A673 (cell line): ENCODE data around the gene SLC25A13. TPM values are rescaled to one million over a fixed set of nuclear protein-coding genes. Genes with fewer than 3 reads are reported as not detected.

Experiments used
- BruUV-seq: library from RNA; stranded (reverse); fragments of 400-500 nt; replicated peaks from 2 replicates; lab custom pipeline; 2021; lab: Mats Ljungman, UMichigan
- CTCF ChIA-PET: fragments of 300-600 bp; sonication (Branson Sonifier 250); formaldehyde crosslinking; loops from one replicate; lab custom pipeline; 2022; ENCODE audit warnings: antibody characterized with exemption; lab: Charles Lee
- POLR2A ChIA-PET: fragments of 300-600 bp; sonication (Branson Sonifier 250); formaldehyde crosslinking; loops from one replicate; lab custom pipeline; 2022; ENCODE audit warnings: antibody characterized with exemption; ENCODE audit not compliant: low non-redundant PET; lab: Charles Lee
- DNase-seq: peaks from one replicate; pipeline ENCODE4 v3.0.0-alpha.2; 2015; ENCODE audit warnings: low spot score
- H3K27ac ChIP-seq: fragments of 200-600 bp; sonication (generic); 2 replicates; pipeline ENCODE4 v1.5.1; 2016; ENCODE audit warnings: mixed run types, low read depth, mild to moderate bottlenecking, mixed read lengths, antibody characterized with exemption, low read length; ENCODE audit not compliant: poor library complexity, severe bottlenecking
- H3K27me3 ChIP-seq: fragments of 200-600 bp; sonication (generic); replicated peaks from 2 replicates; pipeline ENCODE4 v1.6.1; 2017; ENCODE audit warnings: mixed run types, low read depth, mild to moderate bottlenecking, mixed read lengths, antibody characterized with exemption, low read length; ENCODE audit not compliant: insufficient read depth, poor library complexity
- H3K36me3 ChIP-seq: fragments of 200-600 bp; sonication (generic); 2 replicates; pipeline ENCODE4 v1.6.1; 2016; ENCODE audit warnings: mixed run types, mild to moderate bottlenecking, mixed read lengths, antibody characterized with exemption, low read length; ENCODE audit not compliant: insufficient read depth, poor library complexity, severe bottlenecking
- H3K4me1 ChIP-seq: fragments of 200-600 bp; sonication (generic); 2 replicates; pipeline ENCODE4 v1.6.1; 2017; ENCODE audit warnings: mixed run types, mild to moderate bottlenecking, mixed read lengths, antibody characterized with exemption, low read length; ENCODE audit not compliant: insufficient read depth, poor library complexity, severe bottlenecking
- H3K4me3 ChIP-seq: fragments of 200-600 bp; sonication (generic); 2 replicates; pipeline ENCODE4 v1.5.1; 2016; ENCODE audit warnings: low read depth, mixed run types, mild to moderate bottlenecking, mixed read lengths, low read length; ENCODE audit not compliant: poor library complexity, severe bottlenecking
- H3K9me3 ChIP-seq: fragments of 200-600 bp; sonication (generic); 2 replicates; pipeline ENCODE4 v1.6.1; 2016; ENCODE audit warnings: mixed run types, low read depth, mild to moderate bottlenecking, mixed read lengths, antibody characterized with exemption, low read length; ENCODE audit not compliant: poor library complexity, severe bottlenecking
- EZH2 ChIP-seq: fragments of 200-600 bp; sonication (generic); IDR thresholded peaks from 2 replicates; pipeline ENCODE4 v1.6.1; 2017; ENCODE audit warnings: borderline replicate concordance, low read depth, mild to moderate bottlenecking, mixed read lengths, antibody characterized with exemption, low read length; ENCODE audit not compliant: poor library complexity, severe bottlenecking
- intact Hi-C: fragments of 100-400 bp; cut with micrococcal nuclease; formaldehyde crosslinking; loops from one replicate; pipeline ENCODE4 v1.10.0; 2022; ENCODE audit not compliant: unreplicated experiment
- total RNA-seq: library from RNA; stranded (reverse); gene quantifications from 2 replicates; pipeline ENCODE4 v1.2.3, GENCODE V29; 2021
- TF ChIP-seq, protein P1 (sequence below): fragments of 300-800, 200-600 bp; sonication (generic); conservative IDR thresholded peaks from 2 replicates; pipeline ENCODE4 v1.5.1; 2017; ENCODE audit warnings: low read depth, mild to moderate bottlenecking, antibody characterized with exemption, low read length, moderate library complexity, mixed read lengths

Gene SLC25A13
- total RNA-seq, 1 experiment from 2014 or later = 22.7 TPM

DNA sequence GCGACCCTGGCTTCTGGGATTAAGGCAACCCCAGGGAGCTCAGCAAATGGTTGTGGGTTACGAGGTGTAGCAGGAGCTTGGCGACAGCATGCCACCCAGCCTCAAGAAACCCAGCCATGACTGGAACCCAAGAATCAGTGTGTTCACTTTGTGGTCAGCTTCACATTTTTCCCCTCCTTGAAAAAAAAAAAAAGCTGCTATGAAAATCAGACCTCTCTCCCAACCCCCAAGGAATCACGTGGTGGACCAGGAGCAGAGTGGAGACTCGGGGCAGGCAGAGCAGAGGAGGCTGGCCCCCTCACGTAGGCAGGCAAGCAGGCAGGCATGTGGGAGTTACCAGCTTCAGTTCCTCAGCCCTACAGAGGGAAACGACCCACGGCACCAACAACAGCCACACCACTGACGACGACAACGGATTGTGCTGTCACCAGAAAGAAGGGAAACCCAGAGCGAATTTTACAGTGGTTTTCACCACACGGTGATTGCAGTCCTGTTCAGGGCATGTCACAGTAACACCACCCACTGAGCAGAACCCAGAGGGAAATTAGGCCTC is 203.4 kb downstream of the SLC25A13 start:
- Histone ChIP-seq H3K36me3 (no peaks in the 10 kb centered on the region), H3K4me1 (no peaks in the 10 kb centered on the region), H3K9me3 (no peaks in the 10 kb centered on the region), H3K27ac (no peak overlapping the region), H3K27me3 (no peaks in the 10 kb centered on the region), H3K4me3 (no peak overlapping the region)
- BruUV-seq = no TSS peak
- intact Hi-C loops = no loop called here
- DNase-seq = no peak
- no peak for TF ChIP-seq EZH2
- TF ChIP-seq, protein P1, sequence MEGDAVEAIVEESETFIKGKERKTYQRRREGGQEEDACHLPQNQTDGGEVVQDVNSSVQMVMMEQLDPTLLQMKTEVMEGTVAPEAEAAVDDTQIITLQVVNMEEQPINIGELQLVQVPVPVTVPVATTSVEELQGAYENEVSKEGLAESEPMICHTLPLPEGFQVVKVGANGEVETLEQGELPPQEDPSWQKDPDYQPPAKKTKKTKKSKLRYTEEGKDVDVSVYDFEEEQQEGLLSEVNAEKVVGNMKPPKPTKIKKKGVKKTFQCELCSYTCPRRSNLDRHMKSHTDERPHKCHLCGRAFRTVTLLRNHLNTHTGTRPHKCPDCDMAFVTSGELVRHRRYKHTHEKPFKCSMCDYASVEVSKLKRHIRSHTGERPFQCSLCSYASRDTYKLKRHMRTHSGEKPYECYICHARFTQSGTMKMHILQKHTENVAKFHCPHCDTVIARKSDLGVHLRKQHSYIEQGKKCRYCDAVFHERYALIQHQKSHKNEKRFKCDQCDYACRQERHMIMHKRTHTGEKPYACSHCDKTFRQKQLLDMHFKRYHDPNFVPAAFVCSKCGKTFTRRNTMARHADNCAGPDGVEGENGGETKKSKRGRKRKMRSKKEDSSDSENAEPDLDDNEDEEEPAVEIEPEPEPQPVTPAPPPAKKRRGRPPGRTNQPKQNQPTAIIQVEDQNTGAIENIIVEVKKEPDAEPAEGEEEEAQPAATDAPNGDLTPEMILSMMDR = no peak
- CTCF ChIA-PET = no interaction called here
- POLR2A ChIA-PET = interaction anchor here (0.6 kb wide), 1 partner anchor 1750 kb away, joined by 10 read pairs; no protein-coding TSS in a partner anchor

DNA sequence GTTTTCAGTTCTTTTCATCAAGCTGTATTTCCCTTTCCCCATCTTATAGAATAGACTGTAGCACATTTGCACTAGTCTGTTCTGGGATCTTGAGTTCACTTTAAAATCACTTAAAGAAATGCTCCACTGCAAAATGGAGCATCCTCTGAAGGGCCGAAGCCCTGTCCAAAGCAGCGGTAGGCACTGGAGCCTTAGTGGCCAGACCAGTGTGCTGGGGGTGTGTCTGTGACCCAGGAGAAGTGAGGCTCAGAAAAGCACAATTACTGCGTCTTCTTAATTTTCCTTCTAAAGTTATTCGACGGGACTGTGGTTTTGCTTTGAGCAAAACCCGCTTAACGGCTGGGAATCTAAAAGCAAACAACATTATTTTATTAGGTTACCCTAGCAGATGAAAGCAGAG is 205.7 kb downstream of the SLC25A13 start:
- no peak overlapping the region for H3K4me3 ChIP-seq
- H3K9me3 ChIP-seq = no peaks in the 10 kb centered on the region
- H3K27me3 ChIP-seq = no peaks in the 10 kb centered on the region
- no peak for DNase-seq
- intact Hi-C loops = no loop called here
- ChIA-PET POLR2A (no interaction called here), CTCF (no interaction called here)
- no TSS peak for BruUV-seq
- H3K4me1 ChIP-seq = no peaks in the 10 kb centered on the region
- TF ChIP-seq EZH2 = no peak
- TF ChIP-seq, protein P1 = no peak
- H3K27ac ChIP-seq = no peak overlapping the region
- no peaks in the 10 kb centered on the region for H3K36me3 ChIP-seq

GRCh38 chr7:96114190-96114589 is 207.7 kb downstream of the SLC25A13 start:
- no peak overlapping the region for H3K27ac ChIP-seq
- no peaks in the 10 kb centered on the region for H3K36me3 ChIP-seq
- TF ChIP-seq, protein P1 = no peak
- no peak for TF ChIP-seq EZH2
- no peak for DNase-seq
- no peaks in the 10 kb centered on the region for H3K27me3 ChIP-seq
- H3K9me3 ChIP-seq = no peaks in the 10 kb centered on the region
- H3K4me3 ChIP-seq = no peak overlapping the region
- no TSS peak for BruUV-seq
- intact Hi-C loops = no loop called here
- ChIA-PET POLR2A (interaction anchor here (0.6 kb wide), 1 partner anchor 342 kb away, joined by 3 read pairs; no protein-coding TSS in a partner anchor), CTCF (no interaction called here)
- no peaks in the 10 kb centered on the region for H3K4me1 ChIP-seq
